Tibial artery (tissue), 4 donors: ENCODE results near the gene CDH20.

ENCODE experiments used
- DNase-seq, 2 donors: peaks; one replicate each; pipeline ENCODE4 v3.0.0-alpha.2; 2019
- H3K27ac ChIP-seq, 2 donors: fragments of 200-600 bp; sonication (generic) in 1 of 2; 1 replicate in 1 of 2; 2 replicates in 1 of 2; pipeline ENCODE4 v1.5.1; 2018 to 2019; ENCODE audit warnings: mild to moderate bottlenecking in 1 of 2
- H3K27me3 ChIP-seq, 2 donors: fragments of 200-600 bp; sonication (generic) in 1 of 2; one replicate each; pipeline versions ENCODE4 v1.5.1 to v1.6.0; 2016 to 2019
- H3K36me3 ChIP-seq, 3 donors: fragments of 200-600 bp; sonication (generic) in 2 of 3; one replicate each; pipeline ENCODE4 v1.5.1; 2016 to 2019; ENCODE audit warnings: mild to moderate bottlenecking in 2 of 3
- H3K4me1 ChIP-seq, 4 donors: fragments of 200-600 bp; sonication (generic) in 2 of 4; 1 replicate in 3 of 4; 2 replicates in 1 of 4; pipeline ENCODE4 v1.5.1; 2016 to 2019
- H3K4me3 ChIP-seq, 2 donors: fragments of 200-600 bp; sonication (generic) in 1 of 2; 1 replicate in 1 of 2; 2 replicates in 1 of 2; pipeline ENCODE4 v1.5.1; 2018 to 2019; ENCODE audit warnings: mild to moderate bottlenecking in 2 of 2
- H3K9me3 ChIP-seq, 3 donors: fragments of 200-600 bp; sonication (generic) in 1 of 3; one replicate each; pipeline ENCODE4 v1.5.1; 2016 to 2019
- CTCF ChIP-seq, 2 experiments: fragments of 200-600 bp in 1 of 2; fragments of 450-650 bp in 1 of 2; IDR thresholded peaks; one replicate each; pipeline ENCODE4 v1.5.1; 2017 to 2019; ENCODE audit warnings: antibody characterized with exemption in 2 of 2, mild to moderate bottlenecking in 1 of 2, moderate library complexity in 1 of 2
- intact Hi-C: fragments of 100-400 bp; cut with DNase I; formaldehyde crosslinking; loops from one replicate; pipeline ENCODE4 v1.15.0; 2023; ENCODE audit warnings: low total_unique reads

Gene CDH20

DNA sequence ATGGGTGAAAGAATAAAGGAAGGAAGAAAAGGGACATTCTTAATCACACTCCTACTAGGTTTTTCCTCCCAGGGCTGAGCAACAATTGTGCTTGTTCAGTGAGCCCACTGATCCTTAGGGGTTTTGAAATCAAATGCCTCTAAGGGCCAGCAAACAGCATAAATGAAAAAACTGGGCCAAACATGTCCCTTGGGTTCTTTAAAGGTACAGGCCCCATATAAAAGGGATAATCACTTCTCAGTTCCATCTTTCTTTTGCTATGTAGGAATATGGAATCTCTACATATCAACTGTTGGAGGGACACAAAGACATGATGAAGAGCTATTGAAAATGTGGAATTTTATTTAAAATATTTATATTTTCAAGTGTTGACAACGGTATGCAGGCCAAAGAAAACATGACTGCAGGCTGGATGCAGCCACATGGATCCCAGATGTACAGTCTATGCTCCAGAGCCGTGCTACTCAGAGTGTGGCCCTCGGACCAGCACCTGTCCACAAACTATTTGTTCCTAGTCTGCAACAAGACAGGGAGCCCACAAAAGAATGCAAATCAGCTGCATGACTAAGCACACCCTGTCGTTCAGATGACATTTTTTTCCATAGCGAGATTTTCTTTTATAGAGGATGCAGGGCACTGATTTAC is 110.0 kb downstream of the CDH20 start:
- Histone ChIP-seq H3K4me1 (no peaks in the 10 kb centered on the region), H3K4me3 (no peak overlapping the region), H3K27ac (no peak overlapping the region), H3K27me3 (no peaks in the 10 kb centered on the region), H3K36me3 (no peaks in the 10 kb centered on the region), H3K9me3 (no peaks in the 10 kb centered on the region)
- intact Hi-C loops, result no loop called here
- no peak for TF ChIP-seq CTCF (IDR thresholded peaks at IDR 0.05)
- DNase-seq, result no peak

GRCh38 chr18:61448316-61448715 is 115.1 kb downstream of the CDH20 start:
- DNase-seq, result no peak
- Histone ChIP-seq H3K36me3 (no peaks in the 10 kb centered on the region), H3K27me3 (no peaks in the 10 kb centered on the region), H3K4me1 (no peaks in the 10 kb centered on the region), H3K27ac (no peak overlapping the region), H3K9me3 (no peaks in the 10 kb centered on the region), H3K4me3 (no peak overlapping the region)
- intact Hi-C loops, result no loop called here
- no peak for TF ChIP-seq CTCF (IDR thresholded peaks at IDR 0.05)

DNA sequence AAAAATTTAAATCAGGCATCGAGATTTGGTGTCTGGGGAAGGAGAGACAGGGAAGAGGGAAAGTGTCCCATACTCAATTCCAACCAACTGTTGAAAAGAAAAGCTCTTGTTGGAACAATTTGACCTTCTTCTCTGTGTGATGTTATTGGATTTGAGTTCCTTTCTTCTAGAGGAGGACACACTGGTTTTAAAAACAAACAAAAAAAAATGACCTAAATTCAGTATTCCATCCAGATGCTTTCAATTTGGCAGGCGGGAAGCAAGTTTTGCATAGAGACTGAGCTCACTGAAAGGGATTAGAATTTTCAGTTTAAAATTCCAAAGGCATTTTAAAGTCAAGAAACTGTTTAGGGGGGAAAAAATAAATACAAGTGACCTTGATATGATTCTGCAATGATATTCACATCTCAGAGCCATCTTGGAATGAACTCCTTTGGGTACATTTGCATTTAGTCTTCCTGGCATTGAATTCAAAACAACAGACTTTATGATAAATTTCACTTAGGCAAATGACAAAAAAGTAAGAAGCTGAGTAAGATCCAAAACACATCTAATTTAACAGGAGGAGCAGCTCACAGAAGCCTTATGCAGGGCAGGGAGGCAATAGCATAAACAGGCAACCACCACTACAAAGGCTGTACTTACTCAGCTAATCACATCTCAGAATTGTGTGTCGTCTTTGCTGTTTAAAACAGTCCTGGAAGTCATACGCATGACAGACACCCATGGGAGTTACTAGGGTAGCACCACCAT is 126.8 kb downstream of the CDH20 start:
- no peak for DNase-seq
- H3K27ac ChIP-seq, result no peak overlapping the region
- no peaks in the 10 kb centered on the region for H3K4me1 ChIP-seq
- no peak overlapping the region for H3K4me3 ChIP-seq
- H3K9me3 ChIP-seq, result no peaks in the 10 kb centered on the region
- no peak for TF ChIP-seq CTCF (IDR thresholded peaks at IDR 0.05)
- no peaks in the 10 kb centered on the region for H3K27me3 ChIP-seq
- no peaks in the 10 kb centered on the region for H3K36me3 ChIP-seq
- intact Hi-C loops, result no loop called here

GRCh38 chr18:61464551-61465142 is 131.4 kb downstream of the CDH20 start:
- intact Hi-C loops, result no loop called here
- H3K4me1 ChIP-seq, result no peaks in the 10 kb centered on the region
- no peaks in the 10 kb centered on the region for H3K36me3 ChIP-seq
- no peaks in the 10 kb centered on the region for H3K9me3 ChIP-seq
- no peak overlapping the region for H3K27ac ChIP-seq
- TF ChIP-seq CTCF (IDR thresholded peaks at IDR 0.05), result no peak
- H3K27me3 ChIP-seq, result no peaks in the 10 kb centered on the region
- H3K4me3 ChIP-seq, result no peak overlapping the region
- no peak for DNase-seq

GRCh38 chr18:61466736-61467135 is 133.5 kb downstream of the CDH20 start:
- no peak overlapping the region for H3K27ac ChIP-seq
- intact Hi-C loops, result no loop called here
- TF ChIP-seq CTCF (IDR thresholded peaks at IDR 0.05), result no peak
- no peak for DNase-seq
- no peaks in the 10 kb centered on the region for H3K4me1 ChIP-seq
- H3K27me3 ChIP-seq, result no peaks in the 10 kb centered on the region
- no peaks in the 10 kb centered on the region for H3K9me3 ChIP-seq
- no peak overlapping the region for H3K4me3 ChIP-seq
- no peaks in the 10 kb centered on the region for H3K36me3 ChIP-seq
